Stimulated activated CD8-positive, alpha-beta memory T cell treated with anti-CD3 and anti-CD28 coated beads, Interleukin-4, amount 100 ng/mL, for 4 hours (primary cell): ENCODE data around the gene DNAH5.
"Not testable (repeated sequence)": the region's sequence is repeated elsewhere in the genome, so short reads cannot be mapped to it uniquely, and the experiment has no call there.

Experiments
- DNase-seq, 2 donors: peaks; one replicate each; pipeline ENCODE4 v3.0.0-alpha.2; 2020; ENCODE audit warnings: low read depth in 2 of 2, low spot score in 1 of 2

Gene DNAH5

GRCh38 chr5:13833440-13833839, 111.0 kb downstream of the DNAH5 start:
- no peak for DNase-seq

- no peak for DNase-seq
Measured at GRCh38 chr5:13831351-13831750, 113.1 kb downstream of the DNAH5 start.

GRCh38 chr5:13830536-13830935, 114.0 kb downstream of the DNAH5 start:
- no peak for DNase-seq

- DNase-seq: no peak
Measured at GRCh38 chr5:13821366-13821765, 123.1 kb downstream of the DNAH5 start.

- no peak for DNase-seq
Measured at GRCh38 chr5:13816126-13816525, 128.4 kb downstream of the DNAH5 start.

GRCh38 chr5:13814301-13814700, 130.2 kb downstream of the DNAH5 start:
- no peak for DNase-seq

GRCh38 chr5:13809921-13810320, 134.6 kb downstream of the DNAH5 start:
- DNase-seq: no peak

GRCh38 chr5:13804336-13804735, 140.2 kb downstream of the DNAH5 start:
- no peak for DNase-seq

GRCh38 chr5:13798569-13798968, 145.9 kb downstream of the DNAH5 start:
- not testable (repeated sequence) for DNase-seq

- DNase-seq: no peak
Measured at GRCh38 chr5:13785781-13786415, 158.6 kb downstream of the DNAH5 start.

GRCh38 chr5:13783726-13784125, 160.8 kb downstream of the DNAH5 start:
- DNase-seq: no peak

GRCh38 chr5:13780081-13780480, 164.4 kb downstream of the DNAH5 start:
- DNase-seq: no peak

GRCh38 chr5:13773649-13774048, 170.8 kb downstream of the DNAH5 start:
- no peak for DNase-seq

GRCh38 chr5:13771011-13771571, 173.4 kb downstream of the DNAH5 start:
- no peak for DNase-seq

GRCh38 chr5:13766236-13766635, 178.3 kb downstream of the DNAH5 start:
- DNase-seq: no peak

GRCh38 chr5:13763719-13764118, 180.8 kb downstream of the DNAH5 start:
- DNase-seq: no peak

GRCh38 chr5:13749766-13750165, 194.7 kb downstream of the DNAH5 start:
- no peak for DNase-seq

GRCh38 chr5:13746026-13746425, 198.5 kb downstream of the DNAH5 start:
- DNase-seq: no peak

GRCh38 chr5:13745508-13745907, 199.0 kb downstream of the DNAH5 start:
- DNase-seq: no peak

- DNase-seq: no peak
Measured at GRCh38 chr5:13740471-13740870, 204.0 kb downstream of the DNAH5 start.

GRCh38 chr5:13739479-13739878, 205.0 kb downstream of the DNAH5 start:
- no peak for DNase-seq

- DNase-seq: no peak
Measured at GRCh38 chr5:13735691-13736090, 208.8 kb downstream of the DNAH5 start.

- DNase-seq: no peak
Measured at GRCh38 chr5:13731121-13731628, 213.3 kb downstream of the DNAH5 start.
